Common myeloid progenitor, CD34-positive (primary cell): ENCODE results near the gene PLEKHM2.

Source experiments
- CTCF ChIA-PET: fragments of 350-600 bp; sonication (Branson Sonifier 250); formaldehyde crosslinking; loops from one replicate; lab custom pipeline; 2021; ENCODE audit warnings: antibody characterized with exemption; lab: Charles Lee
- POLR2A ChIA-PET: fragments of 350-600 bp; sonication (Branson Sonifier 250); formaldehyde crosslinking; loops from one replicate; lab custom pipeline; 2021; ENCODE audit warnings: antibody characterized with exemption; lab: Charles Lee
- DNase-seq, 3 donors: peaks; one replicate each; pipeline versions ENCODE4 v3.0.0 to v3.0.0-alpha.2; 2013
- H3K27ac ChIP-seq, 2 experiments: 1 replicate in 1 of 2; 2 replicates in 1 of 2; pipeline ENCODE4 v1.7.0; 2013; ENCODE audit warnings: inconsistent platforms in 2 of 2, low read length in 2 of 2, mild to moderate bottlenecking in 2 of 2, low read depth in 1 of 2, moderate library complexity in 1 of 2; ENCODE audit not compliant: severe bottlenecking in 2 of 2, insufficient read depth in 1 of 2, poor library complexity in 1 of 2
- H3K27me3 ChIP-seq, 5 experiments: replicated peaks in 2 of 5; 1 replicate in 3 of 5; 2 replicates in 2 of 5; pipeline versions ENCODE4 v1.6.1 to v1.7.0; 2013; ENCODE audit warnings: low read length in 4 of 5, mild to moderate bottlenecking in 2 of 5, moderate library complexity in 2 of 5, inconsistent platforms in 1 of 5; ENCODE audit not compliant: insufficient read depth in 5 of 5, control insufficient read depth in 4 of 5
- H3K36me3 ChIP-seq, 4 experiments: 1 replicate in 2 of 4; 2 replicates in 2 of 4; pipeline versions ENCODE4 v1.6.1 to v1.7.0; 2013; ENCODE audit warnings: low read length in 3 of 4, control low read depth in 1 of 4, mild to moderate bottlenecking in 1 of 4; ENCODE audit not compliant: control insufficient read depth in 4 of 4, insufficient read depth in 4 of 4
- H3K4me1 ChIP-seq, 4 experiments: 1 replicate in 3 of 4; 2 replicates in 1 of 4; pipeline versions ENCODE4 v1.6.1 to v1.7.1; 2013; ENCODE audit warnings: low read length in 3 of 4, mild to moderate bottlenecking in 3 of 4, control low read depth in 1 of 4, inconsistent platforms in 1 of 4, moderate library complexity in 1 of 4; ENCODE audit not compliant: control insufficient read depth in 4 of 4, insufficient read depth in 4 of 4; ENCODE audit errors: control extremely low read depth in 1 of 4
- H3K4me3 ChIP-seq, 7 experiments: 1 replicate in 4 of 7; 2 replicates in 3 of 7; pipeline versions ENCODE4 v1.5.1 to v1.7.0; 2013; ENCODE audit warnings: mild to moderate bottlenecking in 7 of 7, low read length in 6 of 7, moderate library complexity in 6 of 7, inconsistent platforms in 2 of 7, low read depth in 2 of 7, control low read depth in 1 of 7; ENCODE audit not compliant: insufficient read depth in 4 of 7, control insufficient read depth in 1 of 7; ENCODE audit errors: extremely low read depth in 1 of 7
- H3K9me3 ChIP-seq, 5 experiments: 1 replicate in 4 of 5; 2 replicates in 1 of 5; pipeline versions ENCODE4 v1.6.1 to v1.7.1; 2013; ENCODE audit warnings: low read length in 4 of 5, mild to moderate bottlenecking in 2 of 5, inconsistent platforms in 1 of 5, low read depth in 1 of 5, moderate library complexity in 1 of 5; ENCODE audit not compliant: control insufficient read depth in 4 of 5, insufficient read depth in 2 of 5; ENCODE audit errors: control extremely low read depth in 1 of 5
- WGBS: methylation state at CpG from one replicate; pipeline ENCODE4 v1.1.5; 2013; ENCODE audit not compliant: insufficient coverage; 5-methylcytosine and 5-hydroxymethylcytosine counted together

Gene PLEKHM2

DNA sequence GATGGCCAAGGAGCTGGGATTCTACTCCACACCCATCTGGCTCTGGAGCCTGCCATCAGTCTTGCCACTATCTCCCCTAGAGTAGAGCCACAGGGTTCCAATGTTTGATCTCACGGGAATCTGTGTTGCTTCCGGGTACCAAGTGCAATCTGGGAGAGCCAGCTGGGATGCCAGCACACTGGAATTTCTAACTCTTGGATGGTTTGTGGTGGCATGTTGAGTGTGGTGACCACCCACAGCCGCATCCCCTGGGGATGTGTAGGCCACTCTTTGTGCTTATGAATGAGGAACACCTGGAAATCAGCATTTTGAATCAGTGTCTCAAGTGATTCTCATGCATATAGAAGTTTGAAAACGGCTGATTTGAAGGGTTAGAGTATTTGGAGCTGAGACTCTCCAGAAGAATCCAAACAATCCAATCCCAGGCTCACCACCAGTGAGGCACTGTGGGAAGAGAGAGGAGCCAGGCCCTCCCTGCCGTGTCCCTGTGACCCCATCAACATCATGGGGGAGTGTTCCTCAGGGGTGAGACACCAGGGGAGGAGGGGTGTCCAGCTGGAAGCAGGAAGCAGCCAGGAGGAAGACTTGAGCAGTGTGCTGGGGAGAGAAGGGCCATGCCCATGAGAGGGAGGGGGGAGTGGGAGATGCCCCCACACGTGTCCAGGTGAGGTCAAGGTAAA, 87.9 kb downstream of the PLEKHM2 start:
- POLR2A ChIA-PET: no interaction called here
- no peak for DNase-seq
- H3K27me3 ChIP-seq: peaks cover 0 to 3% (median 0%) of the 10 kb centered on the region in 5 experiments
- CTCF ChIA-PET: interaction anchor here (1.0 kb wide), 1 partner anchor 9 kb away, joined by 3 read pairs; no protein-coding TSS in a partner anchor
- no peak overlapping the region for H3K27ac ChIP-seq
- H3K4me3 ChIP-seq: no peak overlapping the region
- no peaks in the 10 kb centered on the region for H3K9me3 ChIP-seq
- WGBS: 87% methylated on average over 6 of the region's 6 CpGs
- no peaks in the 10 kb centered on the region for H3K36me3 ChIP-seq
- H3K4me1 ChIP-seq: no peaks in the 10 kb centered on the region

- no peaks in the 10 kb centered on the region for H3K4me1 ChIP-seq
- POLR2A ChIA-PET: no interaction called here
- CTCF ChIA-PET: interaction anchor here (0.9 kb wide), 1 partner anchor 19 kb away, joined by 3 read pairs; no protein-coding TSS in a partner anchor
- H3K9me3 ChIP-seq: no peaks in the 10 kb centered on the region
- H3K36me3 ChIP-seq: no peaks in the 10 kb centered on the region
- no peak overlapping the region for H3K4me3 ChIP-seq
- 100% methylated on average over 1 of the region's 2 CpGs for WGBS
- DNase-seq: no peak
- peaks cover 0 to 3% (median 0%) of the 10 kb centered on the region in 5 experiments for H3K27me3 ChIP-seq
- no peak overlapping the region for H3K27ac ChIP-seq
Observed at GRCh38 chr1:15775706-15776105, 91.6 kb downstream of the PLEKHM2 start.

- ChIA-PET CTCF (interaction anchor here (1.0 to 3.2 kb wide), 2 partner anchors 10 to 14 kb away, joined by 3 to 18 read pairs; no protein-coding TSS in a partner anchor), POLR2A (no interaction called here)
- Histone ChIP-seq H3K27me3 (peaks cover 0 to 2% (median 0%) of the 10 kb centered on the region in 5 experiments), H3K4me1 (no peaks in the 10 kb centered on the region), H3K36me3 (no peaks in the 10 kb centered on the region), H3K4me3 (no peak overlapping the region), H3K27ac (no peak overlapping the region), H3K9me3 (no peaks in the 10 kb centered on the region)
- 95% methylated on average over 3 of the region's 7 CpGs for WGBS
- DNase-seq: no peak
Observed at GRCh38 chr1:15777909-15778707, 94.0 kb downstream of the PLEKHM2 start.
